Heart right ventricle (tissue), 16 donors: ENCODE measurements around the gene ANKRD13D. TPM values are rescaled to one million over a fixed set of nuclear protein-coding genes. Genes with fewer than 3 reads are reported as not detected.
A peak's percentile ranks its signal among the peaks of the same experiment; 100 is the strongest.

Experiments used
- ATAC-seq, 8 donors: fragments of 200-7000 bp; cut with Tn5 transposase; one replicate each; pipeline ENCODE4 v1.9.1; 2020; ENCODE audit warnings: mild to moderate bottlenecking in 8 of 8, moderate library complexity in 8 of 8, moderate number of reproducible peaks in 1 of 8
- DNase-seq, 2 donors: peaks; one replicate each; pipeline ENCODE4 v3.0.0-alpha.2; 2020
- H3K27ac ChIP-seq, 10 donors: fragments of 200-600 bp; sonication (generic) in 2 of 10; one replicate each; pipeline versions ENCODE4 v1.5.0 to v1.8.0; 2020 to 2022; ENCODE audit warnings: mild to moderate bottlenecking in 3 of 10
- H3K27me3 ChIP-seq, 7 donors: fragments of 200-600 bp; one replicate each; pipeline ENCODE4 v1.8.0; 2021 to 2022; ENCODE audit warnings: mild to moderate bottlenecking in 2 of 7
- H3K36me3 ChIP-seq, 9 donors: fragments of 200-600 bp; sonication (generic) in 1 of 9; one replicate each; pipeline versions ENCODE4 v1.5.0 to v1.8.0; 2020 to 2022; ENCODE audit warnings: mild to moderate bottlenecking in 2 of 9
- H3K4me1 ChIP-seq, 9 donors: fragments of 200-600 bp; sonication (generic) in 1 of 9; one replicate each; pipeline versions ENCODE4 v1.5.0 to v1.8.0; 2020 to 2022; ENCODE audit warnings: mild to moderate bottlenecking in 4 of 9
- H3K4me3 ChIP-seq, 10 donors: fragments of 200-600 bp; sonication (generic) in 2 of 10; one replicate each; pipeline versions ENCODE4 v1.5.0 to v1.8.0; 2020 to 2022; ENCODE audit warnings: mild to moderate bottlenecking in 7 of 10, moderate library complexity in 2 of 10
- H3K9me3 ChIP-seq, 11 donors: fragments of 200-600 bp in 10 of 11; sonication (generic) in 2 of 11; one replicate each; pipeline versions ENCODE4 v1.5.0 to v1.8.0; 2013 to 2022; ENCODE audit warnings: mild to moderate bottlenecking in 2 of 11, control low read depth in 1 of 11, moderate library complexity in 1 of 11
- CTCF ChIP-seq, 9 donors: fragments of 200-600 bp; sonication (generic) in 2 of 9; IDR thresholded peaks; one replicate each; pipeline versions ENCODE4 v1.5.0 to v1.8.0; 2021 to 2022; ENCODE audit warnings: antibody characterized with exemption in 9 of 9, mild to moderate bottlenecking in 5 of 9, moderate library complexity in 1 of 9
- WGBS, 2 donors: extraction: QIAGEN DNeasy Blood & Tissue Kit; methylation state at CpG; one replicate each; pipeline ENCODE4 v1.1.7; 2013; ENCODE audit warnings: inconsistent platforms in 1 of 2; 5-methylcytosine and 5-hydroxymethylcytosine counted together
- intact Hi-C, 10 donors: fragments of 100-400 bp; cut with DNase I; formaldehyde crosslinking; loops; one replicate each; pipeline versions ENCODE4 v1.11.1 to v1.14.2; 2022
- polyA plus RNA-seq, 2 donors: library from polyadenylated mRNA; stranded (reverse); fragments of 200-250 nt; gene quantifications; one replicate each; pipeline ENCODE4 v1.2.3, GENCODE V29; 2013
- total RNA-seq, 10 donors: library from RNA; stranded (reverse); fragmentation: NEBNext Ultra II Directional in 3 of 10; extraction: Animal tissue kit (Norgen Biotek cat#: 25700) in 3 of 10; gene quantifications; one replicate each; pipeline versions ENCODE4 v1.2.1 to v1.2.4, GENCODE V29; 2021 to 2023
- donor health status: Arrhythmogenic right ventricular cardiomyopathy.
- donor health status: ischemic (EF 13 %, LVEDD 7.1; RV severe dilation, severe dysfunction).
- donor health status: healthy with polysubstance abuse.
- donor health status: DM: no; HTN: yes; CAD: no.
- donor health status: DM: no; HTN: no; CAD: no.
- donor health status: ischemic (EF 25% LVEDD 6.9; RV normal size, moderate dysfunction).
- donor health status: ischemic (EF 25% LVEDD 5.7; RV mildly dilated, moderate dysfunction).
- donor health status: healthy.
- donor health status: DM: yes; HTN: yes; CAD: no.
- donor health status: Ischemic cardiomyopathy.
- donor health status: ischemic (EF 35%, LVEDD 5.7; RV mildly dilated, moderate dysfunction).
- donor health status: nonischemic (EF 11% LVEDD 7.7; RV severe dilation, severe dysfunction).
- donor health status: DM: yes; HTN: yes; CAD: no.
- donor health status: PGD.
- donor health status: ischemic (EF 29% LVEDD 5.4; RV normal size, mild dysfunction).
- donor health status: nonischemic (EF 23%, LVEDD 6.1; RV moderate dilation, normal function).

Gene ANKRD13D
- total and polyA plus RNA-seq, 12 donors = 7.9 to 39.4 (median 13.3) TPM

- no peak for DNase-seq
- Histone ChIP-seq H3K9me3 (no peaks in the 10 kb centered on the region), H3K36me3 (peaks cover 0 to 55% (median 9%) of the 10 kb centered on the region in 9 donors), H3K4me1 (peaks cover 0 to 21% (median 2%) of the 10 kb centered on the region in 9 donors), H3K27me3 (no peaks in the 10 kb centered on the region), H3K4me3 (no peak overlapping the region), H3K27ac (no peak overlapping the region)
- WGBS, 2 donors = 93 to 95% methylated on average over 14 of the region's 14 CpGs
- TF ChIP-seq CTCF (IDR thresholded peaks at IDR 0.05) = no peak
- ATAC-seq = no peak
- intact Hi-C loops = loop anchor here in 4 of 10 donors (10.0 kb wide), 2 partner anchors 75 to 225 kb away; no protein-coding TSS in a partner anchor
Measured at GRCh38 chr11:67309661-67310061, 20.6 kb downstream of the ANKRD13D start.

GRCh38 chr11:67310246-67311050 lies 21.3 kb downstream of the ANKRD13D start:
- DNase-seq = no peak
- Histone ChIP-seq H3K4me3 (no peak overlapping the region), H3K4me1 (peaks cover 0 to 18% (median 0%) of the 10 kb centered on the region in 9 donors), H3K27ac (no peak overlapping the region), H3K36me3 (peaks cover 0 to 55% (median 9%) of the 10 kb centered on the region in 9 donors), H3K9me3 (no peaks in the 10 kb centered on the region), H3K27me3 (no peaks in the 10 kb centered on the region)
- intact Hi-C loops = loop anchor here in 4 of 10 donors (10.0 kb wide), 2 partner anchors 74 to 226 kb away; no protein-coding TSS in a partner anchor
- WGBS, 2 donors = 91 to 92% methylated on average over 19 of the region's 19 CpGs
- TF ChIP-seq CTCF (IDR thresholded peaks at IDR 0.05) = no peak
- ATAC-seq = peak in 2 of 8 donors; percentile 6 to 22

- Histone ChIP-seq H3K27me3 (no peaks in the 10 kb centered on the region), H3K4me1 (peaks cover 0 to 18% (median 0%) of the 10 kb centered on the region in 9 donors), H3K9me3 (no peaks in the 10 kb centered on the region), H3K36me3 (peaks cover 0 to 55% (median 9%) of the 10 kb centered on the region in 9 donors), H3K27ac (peak overlapping the region in 1 of 10 donors; percentile 73), H3K4me3 (no peak overlapping the region)
- DNase-seq (no peak), ATAC-seq (no peak)
- 90% methylated on average over 16 to 18 of the region's 18 CpGs for WGBS, 2 donors
- intact Hi-C loops = loop anchor here in 4 of 10 donors (10.0 kb wide), 2 partner anchors 74 to 226 kb away; no protein-coding TSS in a partner anchor
- no peak for TF ChIP-seq CTCF (IDR thresholded peaks at IDR 0.05)
Measured at GRCh38 chr11:67311051-67311555, 22.0 kb downstream of the ANKRD13D start.

GRCh38 chr11:67311556-67312082 lies 22.5 kb downstream of the ANKRD13D start:
- TF ChIP-seq CTCF (IDR thresholded peaks at IDR 0.05) = no peak
- no peak for DNase-seq
- peak in 2 of 8 donors; percentile 4 to 14 for ATAC-seq
- H3K36me3 ChIP-seq = peaks cover 0 to 50% (median 9%) of the 10 kb centered on the region in 9 donors
- H3K9me3 ChIP-seq = no peaks in the 10 kb centered on the region
- WGBS, 2 donors = 89 to 91% methylated on average over 15 of the region's 15 CpGs
- intact Hi-C loops = loop anchor here in 4 of 10 donors (10.0 kb wide), 2 partner anchors 73 to 227 kb away; no protein-coding TSS in a partner anchor
- no peaks in the 10 kb centered on the region for H3K27me3 ChIP-seq
- no peak overlapping the region for H3K4me3 ChIP-seq
- H3K4me1 ChIP-seq = peaks cover 0 to 21% (median 3%) of the 10 kb centered on the region in 9 donors
- H3K27ac ChIP-seq = peak overlapping the region in 1 of 10 donors; percentile 73
